ENCODE measurements around the gene TYW3. TPM values are rescaled to one million over a fixed set of nuclear protein-coding genes. Genes with fewer than 3 reads are reported as not detected.
"Not testable (repeated sequence)": the region's sequence is repeated elsewhere in the genome, so short reads cannot be mapped to it uniquely, and the experiment has no call there.

Gene TYW3
- total RNA-seq, 1 experiment from 2014 or later: 44.9 TPM

DNA sequence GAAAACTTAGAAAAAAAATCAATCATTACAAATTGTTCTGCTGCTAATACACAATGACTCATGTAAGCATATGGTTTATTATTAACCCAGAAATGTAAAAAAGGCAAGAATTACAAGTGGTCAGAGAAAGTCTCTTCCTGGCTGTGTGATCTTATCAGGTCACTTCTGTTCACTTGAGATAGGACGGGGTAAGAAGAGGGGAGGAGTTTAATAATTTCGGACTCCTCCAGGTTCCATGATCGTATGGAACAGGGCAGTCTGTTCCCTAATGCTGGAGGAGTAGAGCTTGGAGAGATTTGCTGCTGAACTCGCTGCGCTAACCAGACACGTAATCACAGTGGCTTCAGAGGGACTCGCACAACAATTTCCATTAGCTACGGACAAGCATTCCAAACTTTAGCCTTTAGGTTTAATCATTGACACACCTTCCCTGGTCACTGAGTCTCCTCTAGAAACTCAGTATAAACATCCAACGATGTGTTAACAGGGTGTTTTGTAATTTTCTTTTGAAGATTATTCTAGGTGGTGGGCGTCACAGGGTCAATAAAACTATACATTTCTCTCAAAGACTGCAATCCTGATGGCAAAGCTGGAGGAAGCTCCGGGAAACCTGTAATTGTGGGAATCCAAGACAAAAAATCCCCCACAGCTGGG is 1.4 kb upstream of the TYW3 start:
- DNase-seq (ENCODE audit: low spot score): no peak

DNA sequence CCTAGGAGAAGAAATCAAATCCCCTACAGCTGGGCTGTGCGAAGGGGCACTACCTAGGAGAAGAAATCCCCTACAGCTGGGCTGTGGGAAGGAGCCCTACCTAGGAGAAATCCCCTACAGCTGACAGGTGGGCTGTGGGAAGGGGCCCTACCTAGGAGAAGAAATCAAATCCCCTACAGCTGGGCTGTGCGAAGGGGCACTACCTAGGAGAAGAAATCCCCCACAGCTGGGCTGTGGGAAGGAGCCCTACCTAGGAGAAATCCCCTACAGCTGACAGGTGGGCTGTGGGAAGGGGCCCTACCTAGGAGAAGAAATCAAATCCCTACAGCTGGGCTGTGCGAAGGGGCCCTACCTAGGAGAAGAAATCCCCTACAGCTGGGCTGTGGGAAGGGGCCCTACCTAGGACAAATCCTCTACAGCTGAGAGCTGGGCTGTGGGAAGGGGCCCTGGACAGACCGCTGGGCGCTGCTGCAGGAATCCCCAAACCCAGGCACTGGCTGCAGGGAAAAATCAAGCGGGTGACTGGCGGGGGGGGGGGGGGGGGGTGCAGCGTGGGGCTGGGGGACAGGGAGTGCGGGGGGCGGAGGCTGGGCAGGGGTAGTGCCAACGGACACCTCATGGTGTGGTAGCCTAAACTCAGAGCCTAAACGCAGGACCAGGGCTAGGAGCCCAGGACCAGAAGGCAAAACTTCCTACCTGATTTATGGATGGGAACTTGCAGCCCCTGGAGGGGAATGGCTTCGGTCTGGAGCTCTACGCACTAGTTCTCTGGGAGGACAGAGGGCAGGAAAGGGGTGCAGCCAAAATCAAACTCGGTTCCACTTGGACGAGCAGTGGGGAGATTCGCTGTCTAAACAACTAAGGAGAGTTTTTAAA is 643 bp upstream of the TYW3 start:
- DNase-seq (ENCODE audit: low spot score): peak; percentile 11

DNA sequence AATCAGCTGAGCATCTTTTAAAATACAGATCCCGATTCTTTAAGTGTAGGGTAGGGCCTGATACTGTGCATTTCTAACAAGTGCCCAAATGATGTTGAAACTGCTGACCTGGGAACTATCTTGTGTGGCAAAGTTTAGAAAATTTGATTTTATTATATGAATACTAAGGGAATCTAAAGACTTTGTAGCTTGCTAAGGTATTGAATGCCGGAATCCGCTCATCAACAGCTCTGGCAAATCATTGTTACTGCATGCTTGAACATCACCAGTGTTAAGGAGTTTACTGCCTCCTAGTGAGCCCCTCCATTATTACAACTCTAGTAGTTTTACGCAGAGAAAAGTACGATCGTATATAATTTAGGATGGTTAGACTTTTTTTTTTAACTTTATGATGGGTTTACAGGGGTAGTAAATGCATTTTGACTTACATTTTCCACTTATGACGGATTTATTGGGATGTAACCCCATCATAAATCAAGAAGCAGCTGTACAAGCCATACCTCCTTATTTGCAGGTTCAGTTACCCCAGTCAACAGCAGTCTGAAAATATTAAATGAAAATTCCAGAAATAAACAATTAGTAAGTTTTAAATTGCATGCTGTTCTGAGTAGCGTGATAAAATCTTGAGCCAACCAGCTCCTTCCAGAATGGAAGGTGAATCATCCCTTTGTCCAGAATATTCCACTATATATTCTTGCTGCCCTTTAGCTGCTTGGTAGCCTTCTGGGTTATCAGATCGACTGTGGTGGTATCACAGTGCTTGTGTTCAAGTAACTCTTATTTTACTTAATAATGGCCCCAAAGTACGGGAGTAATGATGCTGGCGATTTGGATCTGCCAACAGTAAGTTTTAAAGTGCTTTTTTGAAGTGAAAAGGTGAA is 892 bp downstream of the TYW3 start:
- DNase-seq (ENCODE audit: low spot score): peak; percentile 88

DNA sequence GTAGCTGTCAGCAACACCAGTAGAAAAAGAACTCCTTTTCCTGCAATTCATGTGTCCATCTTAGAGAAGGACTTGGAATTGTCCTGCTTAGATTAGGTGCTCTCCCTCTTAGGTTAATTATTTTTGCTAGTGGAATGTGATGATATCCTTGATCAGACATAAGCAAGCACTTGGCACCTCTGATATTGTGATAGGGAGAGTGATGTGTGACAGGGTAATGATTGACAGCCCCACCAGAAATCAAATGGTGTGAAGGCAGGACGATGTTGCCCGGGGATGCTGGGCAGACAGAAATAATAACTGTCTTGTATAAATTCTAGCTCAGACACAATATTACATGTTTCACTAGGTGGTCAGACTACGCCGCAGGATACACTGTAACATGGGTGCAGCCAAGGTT is 4.4 kb downstream of the TYW3 start:
- DNase-seq (ENCODE audit: low spot score): no peak

DNA sequence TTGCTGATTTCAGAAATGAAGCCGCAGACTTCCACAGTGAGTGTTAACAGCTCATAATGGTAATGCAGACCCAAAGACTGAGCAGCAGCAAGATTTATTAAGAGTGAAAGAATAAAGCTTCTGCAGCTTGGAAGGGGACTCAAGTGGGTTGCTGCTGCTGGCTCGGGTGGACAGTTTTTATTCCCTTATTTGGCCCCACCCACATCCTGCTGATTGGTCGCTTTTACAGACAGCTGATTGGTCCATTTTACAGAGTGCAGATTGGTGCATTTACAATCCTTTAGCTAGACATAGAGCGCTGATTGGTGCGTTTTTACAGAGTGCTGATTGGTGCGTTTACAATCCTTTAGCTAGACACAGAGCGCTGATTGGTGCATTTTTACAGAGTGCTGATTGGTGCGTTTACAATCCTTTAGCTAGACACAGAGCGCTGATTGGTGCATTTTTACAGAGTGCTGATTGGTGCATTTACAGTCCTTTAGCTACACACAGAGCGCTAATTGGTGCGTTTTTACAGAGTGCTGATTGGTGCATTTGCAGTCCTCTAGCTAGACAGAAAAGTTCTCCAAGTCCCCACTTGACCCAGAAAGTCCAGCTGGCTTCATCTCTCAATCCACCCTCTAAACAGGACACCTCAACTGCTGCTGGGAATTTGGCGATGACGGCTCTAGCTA is 7.5 kb downstream of the TYW3 start:
- not testable (repeated sequence) for DNase-seq (ENCODE audit: low spot score)

DNA sequence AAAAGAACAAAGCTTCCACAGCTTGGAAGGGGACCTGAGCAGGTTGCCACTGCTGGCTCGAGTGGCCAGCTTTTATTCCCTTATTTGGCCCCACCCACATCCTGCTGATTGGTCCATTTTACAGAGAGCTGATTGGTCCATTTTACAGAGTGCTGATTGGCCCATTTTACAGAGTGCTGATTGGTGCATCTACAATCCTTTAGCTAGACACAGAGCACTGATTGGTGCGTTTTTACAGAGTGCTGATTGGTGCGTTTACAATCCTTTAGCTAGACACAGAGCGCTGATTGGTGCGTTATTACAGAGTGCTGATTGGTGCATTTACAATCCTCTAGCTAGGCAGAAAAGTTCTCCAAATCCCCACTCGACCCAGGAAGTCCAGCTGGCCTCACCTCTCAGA is 12.3 kb downstream of the TYW3 start:
- DNase-seq (ENCODE audit: low spot score): not testable (repeated sequence)

DNA sequence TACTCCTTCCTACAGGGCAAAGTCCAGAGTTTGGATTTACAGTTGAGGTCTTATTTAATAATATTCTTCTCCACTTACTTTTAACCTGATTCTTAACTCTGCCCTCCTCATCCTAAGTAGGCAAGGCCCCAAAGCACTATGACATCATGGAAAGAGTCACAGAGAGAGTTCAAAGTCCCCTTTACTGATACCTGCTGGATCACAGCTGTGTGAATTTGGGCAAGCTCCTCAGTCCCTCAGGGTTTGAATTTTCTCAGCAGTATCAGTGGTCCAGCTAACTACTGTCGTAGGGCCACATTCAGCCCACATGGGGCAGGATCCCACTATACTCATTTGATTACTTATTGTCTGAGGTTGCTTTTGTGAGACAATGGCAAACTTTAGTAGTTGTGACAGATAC is 16.0 kb downstream of the TYW3 start:
- DNase-seq (ENCODE audit: low spot score): no peak

DNA sequence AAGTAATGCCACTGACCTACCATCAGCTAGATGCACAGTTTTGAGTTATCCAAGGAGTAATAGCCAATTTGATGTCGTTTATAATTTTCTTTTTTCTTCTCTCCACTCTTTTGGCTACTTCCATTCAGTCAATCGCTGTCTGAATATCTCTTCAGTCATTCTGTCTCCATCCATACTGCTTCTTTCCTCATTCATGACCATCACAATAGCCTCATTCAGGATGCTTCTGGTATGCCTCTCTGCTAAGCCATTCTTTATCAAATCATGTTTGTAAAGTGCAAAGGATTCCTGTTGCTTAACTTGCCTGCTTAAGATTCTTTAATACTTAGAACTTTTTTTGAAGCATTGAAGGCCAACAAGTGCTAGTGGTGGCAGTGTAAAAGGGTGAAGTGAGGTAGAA is 20.2 kb downstream of the TYW3 start:
- no peak for DNase-seq (ENCODE audit: low spot score)

DNA sequence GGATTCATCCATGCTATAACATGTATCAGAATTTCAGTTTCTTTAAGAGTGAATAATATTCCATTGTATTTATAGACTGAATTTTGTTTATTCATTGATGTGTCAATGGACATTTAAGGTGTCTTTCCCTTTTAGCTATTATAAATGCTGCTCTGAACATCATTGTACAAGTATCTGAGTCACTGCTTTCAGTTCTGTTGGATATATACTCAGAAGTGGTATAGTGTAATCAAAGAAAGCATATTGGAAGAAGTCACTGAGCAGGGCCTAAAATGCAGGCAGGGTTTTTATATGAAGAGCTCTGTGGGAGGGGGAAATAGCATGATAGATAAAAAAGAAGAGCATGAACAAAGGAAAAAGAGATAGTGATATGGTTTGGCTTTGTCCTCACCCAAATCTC is 22.5 kb downstream of the TYW3 start:
- DNase-seq (ENCODE audit: low spot score): no peak

DNA sequence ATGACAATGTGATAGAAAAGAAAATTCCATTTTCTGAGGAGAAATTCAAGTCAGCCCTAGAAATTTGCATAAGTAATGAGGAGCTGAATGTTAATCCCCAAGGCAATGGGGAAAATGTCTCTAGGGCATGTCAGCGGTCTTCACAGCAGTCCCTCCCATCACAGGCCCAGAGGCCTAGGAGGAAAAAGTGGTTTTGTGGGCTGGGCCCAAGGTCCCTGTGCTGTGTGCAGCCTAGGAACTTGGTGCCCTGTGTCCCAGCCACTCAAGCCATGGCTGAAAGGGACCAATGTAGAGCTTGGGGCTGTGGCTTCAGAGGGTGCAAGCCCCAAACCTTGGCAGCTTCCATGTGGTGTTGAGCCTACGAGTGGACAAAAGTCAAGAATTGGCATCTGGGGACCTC is 23.7 kb downstream of the TYW3 start:
- DNase-seq (ENCODE audit: low spot score): not testable (repeated sequence)

DNA sequence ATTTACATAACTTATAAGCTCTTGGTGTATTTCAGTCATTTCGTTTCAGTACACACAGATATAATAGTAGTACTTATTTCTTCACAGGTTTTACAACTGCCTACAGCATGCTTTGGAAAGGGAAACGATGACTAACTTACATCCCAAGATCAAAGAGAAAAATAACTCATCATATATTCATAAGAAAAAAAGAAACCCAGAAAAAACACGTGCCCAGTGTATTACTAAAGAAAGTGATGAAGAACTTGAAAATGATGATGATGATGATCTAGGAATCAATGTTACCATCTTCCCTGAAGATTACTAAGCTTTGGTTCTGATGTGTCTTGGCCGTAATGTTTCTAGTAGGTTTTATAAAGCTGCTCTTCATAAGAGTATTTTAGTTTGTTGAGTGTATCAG is 30.9 kb downstream of the TYW3 start:
- DNase-seq (ENCODE audit: low spot score): no peak

DNA sequence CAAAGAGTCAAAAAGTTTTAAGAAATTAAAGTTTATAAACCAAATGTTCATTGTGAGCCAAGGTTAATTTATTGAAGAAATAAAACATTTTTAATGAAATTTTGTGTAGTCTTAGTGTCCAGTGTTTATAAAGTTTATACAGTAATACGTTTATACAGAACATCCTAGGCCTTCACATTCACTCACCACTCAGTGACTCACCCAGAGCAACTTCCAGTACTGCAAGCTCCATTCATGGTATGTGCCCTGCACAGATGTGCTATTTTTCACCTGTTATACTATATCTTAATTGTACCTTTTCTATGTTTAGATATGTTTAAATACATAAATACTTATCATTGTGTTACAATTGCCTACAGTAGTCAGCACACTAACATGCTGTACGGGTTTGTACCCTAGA is 33.6 kb downstream of the TYW3 start:
- DNase-seq (ENCODE audit: low spot score): no peak

DNA sequence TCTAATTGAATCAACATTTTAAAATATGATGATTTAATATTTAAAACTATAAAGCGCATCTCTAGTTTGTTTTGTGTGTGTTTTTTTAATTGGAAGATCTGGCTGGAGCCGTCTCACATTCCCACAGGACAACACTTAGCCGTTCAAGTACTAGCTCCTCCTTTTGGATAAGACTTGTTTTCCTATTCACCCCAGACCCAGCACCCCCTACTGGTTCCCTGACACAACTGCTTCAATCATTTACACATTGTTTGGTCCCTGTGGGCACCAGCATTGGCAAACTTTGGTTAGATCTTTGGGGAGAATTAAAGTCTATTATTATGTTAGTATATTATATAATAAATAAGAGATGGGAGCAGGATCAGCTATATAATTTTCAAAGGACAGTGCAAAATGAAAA is 34.5 kb downstream of the TYW3 start:
- peak; percentile 60 for DNase-seq (ENCODE audit: low spot score)

DNA sequence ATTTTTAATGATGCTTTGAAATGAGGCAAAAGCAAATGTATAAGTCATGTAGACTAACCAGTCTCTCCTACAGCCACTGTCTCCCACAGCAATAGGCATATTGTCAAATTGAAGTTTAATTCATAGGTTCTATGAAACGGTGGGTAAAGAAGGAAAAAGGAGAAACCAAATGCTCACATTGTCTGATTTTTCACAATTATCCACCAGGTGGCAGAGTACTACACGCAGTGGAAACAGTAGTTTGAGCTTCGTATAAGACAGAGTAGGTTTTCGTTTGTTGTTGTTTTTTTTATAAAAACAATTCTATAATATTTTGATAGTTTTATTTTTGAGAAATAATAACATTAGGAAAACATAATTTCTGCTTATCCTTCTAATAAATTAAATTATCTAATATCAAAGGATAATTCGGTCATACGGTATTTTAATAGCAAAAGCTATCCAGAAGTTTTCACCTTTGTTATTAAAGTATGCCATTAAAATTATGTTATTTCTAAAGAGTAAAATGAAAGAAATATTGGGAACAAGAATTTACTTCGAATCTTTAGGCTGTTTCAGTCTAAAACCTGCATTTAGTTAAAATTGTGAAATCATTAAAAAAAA is 39.1 kb downstream of the TYW3 start:
- peak; percentile 71 for DNase-seq (ENCODE audit: low spot score)

DNA sequence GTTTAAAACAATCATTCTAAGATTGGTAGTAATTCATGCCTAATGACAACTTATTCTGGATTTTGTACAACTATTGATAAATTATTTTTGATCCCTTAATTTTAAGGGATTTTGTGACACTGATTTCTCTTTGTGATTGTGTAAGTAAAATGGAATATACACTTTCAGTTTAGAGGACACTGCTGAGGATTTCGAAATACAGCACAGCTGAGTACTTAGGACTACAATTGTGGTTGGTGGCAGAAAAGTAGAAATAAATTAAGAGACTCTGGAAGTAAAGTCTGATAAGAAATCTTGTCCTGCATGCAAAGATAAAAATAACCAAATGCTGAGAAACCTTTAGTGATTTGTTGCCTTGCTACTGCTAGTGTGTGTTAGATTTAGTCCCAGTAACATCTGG is 40.0 kb downstream of the TYW3 start:
- peak; percentile 79 for DNase-seq (ENCODE audit: low spot score)

DNA sequence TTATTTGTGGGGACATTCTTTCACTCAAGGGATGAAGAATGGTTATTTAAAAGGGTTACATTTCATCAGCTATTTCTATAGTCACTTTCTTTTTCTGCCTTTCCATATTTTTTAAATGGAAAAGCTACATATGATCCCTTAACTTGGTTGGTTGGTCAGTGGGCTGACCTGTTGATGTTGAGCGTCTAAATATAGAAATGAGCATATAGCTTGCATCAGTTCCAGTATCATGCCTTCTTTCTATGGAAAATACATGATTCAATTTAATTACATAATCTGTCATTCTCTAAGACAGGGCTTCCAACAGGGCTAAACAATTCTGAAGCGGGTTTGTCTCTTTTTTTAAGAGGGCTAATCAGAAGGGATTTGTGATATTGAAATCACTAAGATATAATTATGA is 40.6 kb downstream of the TYW3 start:
- no peak for DNase-seq (ENCODE audit: low spot score)

DNA sequence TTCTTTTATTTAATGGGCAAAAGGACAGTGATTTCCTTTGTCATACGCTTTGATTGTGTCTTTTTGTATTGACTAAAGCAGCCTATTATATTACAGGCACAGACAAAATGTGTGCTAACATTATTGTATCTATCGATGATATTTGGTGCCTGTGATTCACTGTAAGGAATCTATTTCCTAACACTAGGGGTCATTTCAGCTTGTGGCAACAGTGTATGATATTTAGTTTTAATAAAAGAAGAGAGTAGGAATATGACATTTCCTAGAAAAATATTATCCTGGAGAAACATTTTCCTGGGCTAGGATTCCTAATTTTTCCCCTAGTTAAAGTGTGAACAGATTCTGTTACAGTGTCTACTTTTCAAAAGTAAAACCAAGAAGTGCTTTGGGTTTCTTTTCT is 42.8 kb downstream of the TYW3 start:
- DNase-seq (ENCODE audit: low spot score): no peak

DNA sequence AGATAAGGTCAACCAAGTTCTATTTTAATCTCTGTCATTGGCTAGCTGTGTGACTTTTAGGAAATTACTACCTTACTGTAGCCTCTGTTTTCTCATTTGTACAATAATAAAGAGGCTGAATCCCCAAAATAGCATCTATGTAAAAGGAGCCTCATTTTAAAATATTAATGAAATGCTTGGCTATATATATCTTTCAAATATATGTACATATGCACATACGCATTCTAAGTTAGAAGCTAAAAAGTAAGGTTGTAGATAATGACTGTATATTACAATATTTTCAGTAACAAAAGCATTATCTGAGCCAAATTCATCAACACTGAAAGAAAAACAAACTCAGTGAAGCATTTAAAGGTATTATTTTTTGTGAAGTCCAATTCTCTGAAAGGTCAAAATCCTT is 44.6 kb downstream of the TYW3 start:
- DNase-seq (ENCODE audit: low spot score): no peak

DNA sequence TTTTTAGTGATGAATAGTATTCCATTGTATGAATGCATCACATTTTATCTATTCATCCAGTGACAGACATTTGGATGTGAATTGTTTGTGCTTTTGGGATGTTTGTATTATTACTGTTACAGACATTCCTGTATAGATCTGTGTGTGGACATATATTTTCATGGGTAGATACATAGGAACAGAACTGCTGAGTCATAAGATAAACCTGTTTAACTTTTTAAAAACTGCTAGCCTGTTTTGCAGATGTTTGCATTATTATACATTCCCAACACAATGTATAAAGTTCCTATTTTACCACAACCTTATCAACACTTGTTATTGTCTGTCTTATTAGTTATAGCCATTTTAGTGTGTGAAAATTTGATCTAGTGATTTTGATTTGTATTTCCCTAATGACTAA is 46.8 kb downstream of the TYW3 start:
- DNase-seq (ENCODE audit: low spot score): no peak

DNA sequence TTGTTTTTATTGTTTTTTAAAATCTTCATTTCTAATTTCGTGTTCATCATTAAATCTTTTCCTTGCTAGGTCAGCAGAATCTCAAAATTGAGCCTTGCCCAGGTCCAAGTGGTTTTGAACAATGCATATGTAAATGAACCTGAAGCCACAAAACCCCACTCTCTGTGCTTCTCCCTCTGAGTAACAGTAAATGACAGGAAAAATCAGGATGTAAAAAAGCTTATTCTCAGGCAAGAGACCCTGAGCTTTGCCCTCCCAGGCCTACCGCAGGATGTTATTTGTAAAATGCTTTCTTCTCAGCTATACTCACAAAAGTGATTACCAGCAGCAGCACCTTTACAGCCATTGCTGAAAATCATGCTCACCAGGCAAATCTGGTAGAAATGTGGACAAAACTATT is 47.6 kb downstream of the TYW3 start:
- no peak for DNase-seq (ENCODE audit: low spot score)

DNA sequence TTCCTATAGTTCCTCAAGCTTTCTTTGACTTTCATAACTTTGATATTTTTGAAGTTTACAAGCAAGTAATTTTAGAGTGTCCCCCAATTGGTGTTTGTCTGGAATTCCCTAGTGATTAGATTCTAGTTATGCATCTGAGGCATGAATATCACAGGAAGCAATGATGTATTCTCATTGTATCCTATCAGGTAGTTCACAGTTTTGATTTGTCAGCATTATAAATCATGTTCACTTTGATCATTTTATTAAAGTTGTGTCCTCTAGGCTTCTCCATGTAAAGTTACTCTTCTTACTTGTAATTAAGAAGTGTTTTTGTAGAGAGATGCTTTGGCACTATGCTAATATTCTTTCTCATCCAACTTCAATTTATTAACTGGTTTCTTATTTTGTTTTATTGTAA is 53.0 kb downstream of the TYW3 start:
- DNase-seq (ENCODE audit: low spot score): no peak
